Caco-2 (cell line): ENCODE results near the gene CLIP2. TPM values are rescaled to one million over a fixed set of nuclear protein-coding genes. Genes with fewer than 3 reads are reported as not detected.
"Not testable (repeated sequence)": the region's sequence is repeated elsewhere in the genome, so short reads cannot be mapped to it uniquely, and the experiment has no call there.

Experiments
- BruUV-seq: library from RNA; stranded (reverse); fragments of 400-500 nt; replicated peaks from 2 replicates; lab custom pipeline; 2021; lab: Mats Ljungman, UMichigan
- CTCF ChIA-PET: fragments of 300-600 bp; sonication (Branson Sonifier 250); formaldehyde crosslinking; loops from one replicate; lab custom pipeline; 2022; ENCODE audit warnings: antibody characterized with exemption; lab: Charles Lee
- POLR2A ChIA-PET: fragments of 300-600 bp; sonication (Branson Sonifier 250); formaldehyde crosslinking; loops from one replicate; lab custom pipeline; 2022; ENCODE audit warnings: antibody characterized with exemption; lab: Charles Lee
- DNase-seq, 2 experiments: peaks; one replicate each; pipeline versions ENCODE4 v3.0.0 to v3.0.0-alpha.2; 2020 to 2022
- H3K27me3 ChIP-seq: replicated peaks from 2 replicates; pipeline ENCODE4 v1.6.0; 2011; ENCODE audit warnings: low read length; ENCODE audit not compliant: control insufficient read depth, insufficient read depth
- H3K36me3 ChIP-seq: 2 replicates; pipeline ENCODE4 v1.5.1; 2011; ENCODE audit warnings: low read length; ENCODE audit not compliant: control insufficient read depth, insufficient read depth
- H3K4me1 ChIP-seq: fragments of 250-450 bp; sonication (Bioruptor Pico); 2 replicates; pipeline ENCODE4 v1.5.1; 2020; ENCODE audit warnings: mild to moderate bottlenecking
- H3K4me3 ChIP-seq: 2 replicates; pipeline ENCODE4 v1.5.1; 2011; ENCODE audit warnings: low read depth, mild to moderate bottlenecking, control low read depth, low read length
- H3K9me3 ChIP-seq: fragments of 250-450 bp; sonication (Bioruptor Pico); 2 replicates; pipeline ENCODE4 v1.5.1; 2020; ENCODE audit warnings: mild to moderate bottlenecking, moderate library complexity
- H3K27ac Mint-ChIP-seq: one replicate; pipeline ENCODE4 v1.8.0; 2022; ENCODE audit warnings: mixed read lengths; ENCODE audit not compliant: unreplicated experiment
- H3K27me3 Mint-ChIP-seq: one replicate; pipeline ENCODE4 v1.8.0; 2022; ENCODE audit warnings: mixed read lengths; ENCODE audit not compliant: insufficient read depth, unreplicated experiment
- H3K36me3 Mint-ChIP-seq: one replicate; pipeline ENCODE4 v1.8.0; 2022; ENCODE audit warnings: mild to moderate bottlenecking, mixed read lengths; ENCODE audit not compliant: insufficient read depth, unreplicated experiment
- H3K4me1 Mint-ChIP-seq: one replicate; pipeline ENCODE4 v1.8.0; 2022; ENCODE audit warnings: low read depth, mixed read lengths; ENCODE audit not compliant: unreplicated experiment
- H3K4me3 Mint-ChIP-seq: one replicate; pipeline ENCODE4 v1.8.0; 2022; ENCODE audit warnings: mild to moderate bottlenecking, moderate library complexity, mixed read lengths; ENCODE audit not compliant: unreplicated experiment
- H3K9me3 Mint-ChIP-seq: one replicate; pipeline ENCODE4 v1.8.0; 2022; ENCODE audit warnings: mixed read lengths; ENCODE audit not compliant: unreplicated experiment
- CTCF ChIP-seq, 2 experiments: fragments of 200-600 bp in 1 of 2; IDR thresholded peaks; 1 replicate in 1 of 2; 2 replicates in 1 of 2; pipeline versions ENCODE4 v1.5.1 to v1.8.0; 2011 to 2022; ENCODE audit warnings: antibody characterized with exemption in 1 of 2, control low read depth in 1 of 2, inconsistent platforms in 1 of 2, low read depth in 1 of 2, low read length in 1 of 2, mild to moderate bottlenecking in 1 of 2, moderate library complexity in 1 of 2; ENCODE audit not compliant: insufficient read depth in 1 of 2, severe bottlenecking in 1 of 2, unreplicated experiment in 1 of 2
- intact Hi-C: fragments of 100-400 bp; cut with micrococcal nuclease; formaldehyde crosslinking; loops from one replicate; pipeline ENCODE4 v1.10.0; 2022; ENCODE audit not compliant: unreplicated experiment
- total RNA-seq: library from RNA; stranded (reverse); gene quantifications from 2 replicates; pipeline ENCODE4 v1.2.3, GENCODE V29; 2022

The CLIP2 gene
- total RNA-seq, 1 experiment from 2014 or later, result 19.5 TPM

GRCh38 chr7:74417419-74417971, 128.3 kb downstream of the CLIP2 start:
- Mint-ChIP-seq H3K4me1 (peaks cover 9% of the 10 kb centered on the region), H3K36me3 (no peaks in the 10 kb centered on the region), H3K4me3 (no peak overlapping the region), H3K9me3 (no peaks in the 10 kb centered on the region), H3K27ac (no peak overlapping the region), H3K27me3 (no peaks in the 10 kb centered on the region)
- no TSS peak for BruUV-seq
- H3K9me3 ChIP-seq, result no peaks in the 10 kb centered on the region
- H3K36me3 ChIP-seq, result no peaks in the 10 kb centered on the region
- no peaks in the 10 kb centered on the region for H3K27me3 ChIP-seq
- H3K4me1 ChIP-seq, result no peaks in the 10 kb centered on the region
- POLR2A ChIA-PET, result no interaction called here
- peak; percentile 73 to 84 for DNase-seq
- intact Hi-C loops, result loop anchor here (1.0 to 10.0 kb wide), 4 partner anchors 48 to 237 kb away; partner anchors contain the start of gene GTF2I
- no peak overlapping the region for H3K4me3 ChIP-seq
- CTCF ChIA-PET, result interaction anchor here (0.5 to 1.5 kb wide), 3 partner anchors 146 to 162 kb away, joined by 3 to 4 read pairs (median 3); no protein-coding TSS in a partner anchor
- peak; percentile 93 to 95 for TF ChIP-seq CTCF (IDR thresholded peaks at IDR 0.05; ENCODE audit: insufficient read depth in 1 of 2, low read depth in 1 of 2, low read length in 1 of 2, severe bottlenecking in 1 of 2, unreplicated experiment in 1 of 2)

DNA sequence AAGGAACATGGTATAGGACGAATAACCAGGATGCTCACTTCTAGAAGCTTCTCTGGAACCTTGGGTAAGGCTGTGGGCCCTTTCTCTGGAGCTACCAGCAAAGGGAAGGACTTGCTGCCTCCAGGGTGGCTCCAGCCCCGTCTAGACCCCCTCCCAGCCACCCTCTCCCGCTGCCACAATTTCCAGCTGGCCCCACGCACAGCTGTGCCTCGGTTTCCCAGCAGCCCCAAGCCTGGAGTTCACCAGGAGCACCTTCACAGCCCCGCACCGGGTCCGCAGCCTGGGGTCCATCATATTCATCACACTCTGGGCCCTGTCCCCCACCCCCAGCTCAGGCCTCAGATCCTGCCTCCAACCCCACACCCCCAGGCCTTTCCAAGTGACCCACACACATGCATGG, 128.9 kb downstream of the CLIP2 start:
- Mint-ChIP-seq H3K4me1 (peaks cover 9% of the 10 kb centered on the region), H3K27ac (peak overlapping the region; percentile 14), H3K27me3 (no peaks in the 10 kb centered on the region), H3K36me3 (no peaks in the 10 kb centered on the region), H3K4me3 (no peak overlapping the region), H3K9me3 (no peaks in the 10 kb centered on the region)
- no peaks in the 10 kb centered on the region for H3K9me3 ChIP-seq
- BruUV-seq, result no TSS peak
- H3K4me3 ChIP-seq, result no peak overlapping the region
- DNase-seq, result no peak
- POLR2A ChIA-PET, result no interaction called here
- intact Hi-C loops, result loop anchor here (10.0 kb wide), 1 partner anchor 237 kb away; the partner anchor contains the start of gene GTF2I
- no peaks in the 10 kb centered on the region for H3K27me3 ChIP-seq
- H3K36me3 ChIP-seq, result no peaks in the 10 kb centered on the region
- H3K4me1 ChIP-seq, result no peaks in the 10 kb centered on the region
- CTCF ChIA-PET, result interaction anchor here (1.3 kb wide), 1 partner anchor 162 kb away, joined by 4 read pairs; no protein-coding TSS in a partner anchor
- no peak for TF ChIP-seq CTCF (IDR thresholded peaks at IDR 0.05; ENCODE audit: insufficient read depth in 1 of 2, low read depth in 1 of 2, low read length in 1 of 2, severe bottlenecking in 1 of 2, unreplicated experiment in 1 of 2)

GRCh38 chr7:74418538-74418937, 129.3 kb downstream of the CLIP2 start:
- H3K36me3 Mint-ChIP-seq, result no peaks in the 10 kb centered on the region
- no peaks in the 10 kb centered on the region for H3K27me3 Mint-ChIP-seq
- H3K9me3 Mint-ChIP-seq, result no peaks in the 10 kb centered on the region
- intact Hi-C loops, result loop anchor here (10.0 kb wide), 1 partner anchor 236 kb away; the partner anchor contains the start of gene GTF2I
- POLR2A ChIA-PET, result no interaction called here
- peaks cover 9% of the 10 kb centered on the region for H3K4me1 Mint-ChIP-seq
- no peaks in the 10 kb centered on the region for H3K27me3 ChIP-seq
- no peaks in the 10 kb centered on the region for H3K4me1 ChIP-seq
- no peak for TF ChIP-seq CTCF (IDR thresholded peaks at IDR 0.05; ENCODE audit: insufficient read depth in 1 of 2, low read depth in 1 of 2, low read length in 1 of 2, severe bottlenecking in 1 of 2, unreplicated experiment in 1 of 2)
- no peak overlapping the region for H3K4me3 ChIP-seq
- CTCF ChIA-PET, result no interaction called here
- peak overlapping the region; percentile 14 for H3K27ac Mint-ChIP-seq
- no peak overlapping the region for H3K4me3 Mint-ChIP-seq
- BruUV-seq, result no TSS peak
- H3K36me3 ChIP-seq, result no peaks in the 10 kb centered on the region
- no peaks in the 10 kb centered on the region for H3K9me3 ChIP-seq
- DNase-seq, result no peak

- H3K27ac Mint-ChIP-seq, H3K4me3 Mint-ChIP-seq, H3K4me1 ChIP-seq, H3K9me3 Mint-ChIP-seq, H3K27me3 Mint-ChIP-seq, H3K27me3 ChIP-seq, H3K4me3 ChIP-seq, POLR2A ChIA-PET, H3K36me3 ChIP-seq, DNase-seq, CTCF ChIA-PET, H3K9me3 ChIP-seq, H3K4me1 Mint-ChIP-seq, H3K36me3 Mint-ChIP-seq, BruUV-seq: not testable (repeated sequence)
- intact Hi-C loops, result loop anchor here (10.0 kb wide), 1 partner anchor 236 kb away; the partner anchor contains the start of gene GTF2I
Observed at GRCh38 chr7:74419232-74419631, 130.0 kb downstream of the CLIP2 start.
